PC-3 (cell line): ENCODE results near the gene OGDH.

Source experiments
- EZH2 ChIP-seq: fragments of 300-600 bp; sonication (generic); IDR thresholded peaks from one replicate; pipeline ENCODE4 v1.6.1; 2017; ENCODE audit warnings: antibody characterized with exemption, mild to moderate bottlenecking, low read length; ENCODE audit not compliant: unreplicated experiment
- EZH2phosphoT487 ChIP-seq: fragments of 300-600 bp; sonication (generic); IDR thresholded peaks from 2 replicates; pipeline ENCODE4 v1.6.1; 2018; ENCODE audit warnings: mild to moderate bottlenecking, antibody characterized with exemption, low read length, borderline replicate concordance
- TF ChIP-seq, protein P1 (sequence below): fragments of 300-600 bp; sonication (generic); conservative IDR thresholded peaks from 2 replicates; pipeline ENCODE4 v1.5.1; 2017; ENCODE audit warnings: antibody characterized with exemption, low read depth, mild to moderate bottlenecking, low read length

- TF ChIP-seq, protein P1, sequence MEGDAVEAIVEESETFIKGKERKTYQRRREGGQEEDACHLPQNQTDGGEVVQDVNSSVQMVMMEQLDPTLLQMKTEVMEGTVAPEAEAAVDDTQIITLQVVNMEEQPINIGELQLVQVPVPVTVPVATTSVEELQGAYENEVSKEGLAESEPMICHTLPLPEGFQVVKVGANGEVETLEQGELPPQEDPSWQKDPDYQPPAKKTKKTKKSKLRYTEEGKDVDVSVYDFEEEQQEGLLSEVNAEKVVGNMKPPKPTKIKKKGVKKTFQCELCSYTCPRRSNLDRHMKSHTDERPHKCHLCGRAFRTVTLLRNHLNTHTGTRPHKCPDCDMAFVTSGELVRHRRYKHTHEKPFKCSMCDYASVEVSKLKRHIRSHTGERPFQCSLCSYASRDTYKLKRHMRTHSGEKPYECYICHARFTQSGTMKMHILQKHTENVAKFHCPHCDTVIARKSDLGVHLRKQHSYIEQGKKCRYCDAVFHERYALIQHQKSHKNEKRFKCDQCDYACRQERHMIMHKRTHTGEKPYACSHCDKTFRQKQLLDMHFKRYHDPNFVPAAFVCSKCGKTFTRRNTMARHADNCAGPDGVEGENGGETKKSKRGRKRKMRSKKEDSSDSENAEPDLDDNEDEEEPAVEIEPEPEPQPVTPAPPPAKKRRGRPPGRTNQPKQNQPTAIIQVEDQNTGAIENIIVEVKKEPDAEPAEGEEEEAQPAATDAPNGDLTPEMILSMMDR, result no peak
- TF ChIP-seq EZH2phosphoT487 (no peak), EZH2 (no peak)
Observed at GRCh38 chr7:44576228-44576627, 30.2 kb upstream of the OGDH start.
